Ammon's horn (tissue), 1 donor: ENCODE measurements around the gene ZSWIM5.
"Not testable (repeated sequence)": the region's sequence is repeated elsewhere in the genome, so short reads cannot be mapped to it uniquely, and the experiment has no call there.

ENCODE experiments used
- DNase-seq: peaks from one replicate; pipeline ENCODE4 v3.0.0-alpha.2; 2016; ENCODE audit warnings: low spot score

The ZSWIM5 gene

DNA sequence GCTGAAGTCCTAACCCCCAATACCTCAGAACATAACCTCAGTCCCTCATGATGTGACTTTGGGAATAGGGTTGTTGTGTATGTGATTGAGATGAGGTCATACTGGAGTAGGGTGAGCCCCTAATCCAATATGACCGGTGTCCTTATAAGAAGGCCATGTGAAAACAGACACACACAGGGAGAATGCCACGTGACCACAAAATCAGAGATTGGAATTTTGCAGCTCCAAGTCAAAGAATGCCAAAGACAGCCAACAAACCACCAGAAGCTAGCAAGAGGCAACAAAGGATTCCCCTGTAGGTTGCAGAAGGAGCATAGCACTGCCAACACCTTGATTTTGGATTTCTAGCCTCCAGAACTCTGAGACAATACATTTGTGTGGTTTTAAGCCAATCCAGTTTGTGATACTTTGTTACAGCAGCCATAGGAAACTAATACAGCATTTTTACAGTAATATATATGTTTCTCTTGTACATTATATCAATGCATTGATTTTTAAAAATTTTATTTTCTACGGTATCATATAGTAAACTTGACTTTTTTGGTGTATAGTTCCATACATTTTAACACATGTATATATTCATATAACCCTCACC lies 5.4 kb downstream of the ZSWIM5 start:
- DNase-seq, result no peak

DNA sequence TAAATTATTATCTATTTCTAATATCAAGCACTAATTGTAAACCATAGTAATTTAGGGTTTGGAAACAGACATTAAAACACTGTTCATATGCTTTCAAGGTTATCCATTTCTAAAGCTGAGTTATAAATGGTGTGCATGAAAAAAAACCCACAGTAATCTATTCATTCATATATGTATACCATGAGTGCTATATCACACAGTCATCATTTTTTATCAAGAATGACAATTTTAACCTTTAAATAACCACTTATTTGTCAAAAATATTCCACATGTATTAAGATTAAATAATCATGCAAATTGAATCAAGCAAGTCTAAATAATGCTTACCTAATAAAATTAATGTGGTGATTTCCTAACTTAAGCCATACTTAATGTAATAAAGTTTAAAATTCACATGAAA lies 6.0 kb downstream of the ZSWIM5 start:
- DNase-seq, result no peak

DNA sequence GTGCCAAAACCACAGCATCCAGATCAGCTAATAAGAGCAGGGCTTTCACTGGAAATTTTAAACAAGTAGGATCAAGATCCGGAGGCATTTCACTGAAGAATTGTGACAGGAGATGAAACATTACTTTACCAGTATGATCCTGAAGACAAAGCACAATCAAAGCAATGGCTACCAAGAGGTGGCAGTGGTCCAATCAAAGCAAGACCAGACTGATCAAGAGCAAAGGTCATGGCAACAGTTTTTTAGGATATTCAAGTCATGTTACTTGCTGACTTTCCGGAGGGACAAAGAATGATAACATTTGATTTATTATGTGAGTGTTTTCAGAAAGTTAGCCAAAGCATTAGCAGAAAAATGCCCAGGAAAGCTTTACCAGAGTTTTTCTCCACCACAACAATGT lies 8.2 kb downstream of the ZSWIM5 start:
- no peak for DNase-seq

DNA sequence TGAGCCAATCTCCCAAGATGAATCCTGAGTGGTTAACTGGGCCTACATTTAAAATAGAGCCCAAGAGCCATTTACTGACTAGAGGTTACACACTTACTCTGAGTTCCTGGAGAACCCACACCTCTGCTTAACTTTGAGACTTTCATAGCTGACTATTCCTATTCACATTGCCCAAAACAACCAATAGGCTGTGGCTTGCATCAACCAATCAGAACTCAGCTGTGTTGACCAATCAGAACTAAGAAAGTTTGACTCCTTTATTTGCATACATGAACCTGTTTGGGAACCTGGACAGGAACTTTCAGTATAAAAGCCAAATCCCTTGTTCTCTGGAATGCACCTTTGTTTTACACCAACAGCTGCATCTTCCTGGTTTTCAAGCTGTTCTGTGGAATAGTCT lies 9.5 kb downstream of the ZSWIM5 start:
- DNase-seq, result no peak

DNA sequence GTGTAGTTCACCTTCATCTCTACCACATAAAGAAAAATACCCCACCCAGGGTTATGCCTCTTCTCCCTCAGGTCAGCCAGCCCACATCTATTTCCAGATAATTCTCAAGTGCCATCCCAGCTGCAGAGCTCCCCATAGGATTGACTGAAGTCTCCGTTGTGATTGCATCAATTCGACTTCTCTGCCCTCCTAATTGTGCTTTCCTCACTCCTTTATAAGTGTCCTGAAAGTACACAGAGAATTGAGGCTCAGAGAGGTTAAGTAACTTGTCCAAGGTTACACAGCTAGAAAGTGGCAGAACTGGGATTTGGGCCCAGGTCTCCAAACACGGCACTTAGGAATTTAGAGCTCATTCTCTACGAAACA lies 15.0 kb downstream of the ZSWIM5 start:
- no peak for DNase-seq

DNA sequence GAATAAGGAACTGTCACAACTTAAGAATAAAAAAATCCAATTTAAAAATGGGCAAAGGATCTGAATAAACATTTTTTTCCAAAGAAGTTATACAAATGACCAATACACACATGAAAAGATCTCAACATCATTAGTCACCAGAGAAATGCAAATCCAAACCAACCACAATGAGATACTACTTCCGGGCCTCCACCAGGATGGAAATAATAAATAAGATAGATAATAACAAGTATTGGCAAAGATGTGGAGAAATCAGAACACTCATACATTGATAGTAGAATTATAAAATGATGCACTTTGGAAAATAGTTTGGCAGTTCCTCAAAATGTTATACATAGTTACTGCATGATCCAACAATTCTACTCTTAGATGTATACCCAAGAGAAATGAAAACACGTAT lies 18.7 kb downstream of the ZSWIM5 start:
- DNase-seq, result no peak

DNA sequence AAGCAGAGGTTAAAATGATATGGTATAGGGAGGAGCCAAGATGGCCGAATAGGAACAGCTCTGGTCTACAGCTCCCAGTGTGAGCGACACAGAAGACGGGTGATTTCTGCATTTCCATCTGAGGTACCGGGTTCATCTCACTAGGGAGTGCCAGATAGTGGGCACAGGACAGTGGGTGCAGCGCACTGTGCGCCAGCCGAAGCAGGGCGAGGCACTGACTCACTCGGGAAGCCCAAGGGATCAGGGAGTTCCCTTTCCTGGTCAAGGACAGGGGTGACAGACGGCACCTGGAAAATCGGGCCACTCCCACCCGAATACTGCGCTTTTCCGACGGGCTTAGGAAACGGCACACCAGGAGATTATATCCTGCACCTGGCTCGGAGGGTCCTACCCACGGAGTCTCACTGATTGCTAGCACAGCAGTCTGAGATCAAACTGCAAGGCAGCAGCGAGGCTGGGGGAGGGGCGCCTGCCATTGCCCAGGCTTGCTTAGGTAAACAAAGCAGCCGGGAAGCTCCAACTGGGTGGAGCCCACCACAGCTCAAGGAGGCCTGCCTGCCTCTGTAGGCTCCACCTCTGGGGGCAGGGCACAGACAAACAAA lies 26.4 kb downstream of the ZSWIM5 start:
- not testable (repeated sequence) for DNase-seq

DNA sequence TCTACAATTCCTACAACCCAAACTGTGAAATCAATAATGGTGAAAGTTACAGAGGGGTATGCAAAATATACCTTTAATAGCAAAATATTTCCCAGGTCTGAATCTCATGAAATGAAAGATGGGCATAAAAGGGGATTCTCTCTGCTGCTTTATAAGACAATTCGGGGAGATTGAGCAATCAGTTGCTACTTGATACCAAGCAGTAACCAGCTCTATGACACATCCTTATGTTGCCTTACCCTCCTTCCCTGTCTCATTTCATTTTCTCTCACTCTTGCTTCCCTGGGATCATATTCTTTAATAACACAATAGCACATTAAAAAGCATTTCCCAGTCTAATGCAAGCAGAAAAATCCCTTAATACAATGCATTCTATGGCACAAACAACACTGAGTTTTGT lies 29.0 kb downstream of the ZSWIM5 start:
- DNase-seq, result no peak

DNA sequence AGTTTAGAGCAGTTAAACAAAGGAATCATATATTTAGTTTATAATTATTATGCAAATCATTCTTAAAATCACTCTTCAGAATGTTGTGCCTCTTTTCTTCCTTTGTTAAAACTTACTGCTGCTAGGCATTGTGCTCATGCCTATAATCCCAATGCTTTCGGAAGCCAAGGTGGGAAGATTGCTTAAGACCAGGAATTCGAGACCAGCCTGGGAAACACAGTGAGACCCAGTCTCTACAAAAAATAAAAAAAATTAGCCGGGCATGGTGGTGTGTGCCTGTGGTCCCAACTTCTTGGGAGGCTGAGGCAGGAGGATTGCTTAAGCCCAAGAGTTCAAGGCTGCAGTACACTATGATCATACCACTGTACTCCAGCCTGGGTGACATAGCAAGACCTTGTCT lies 33.6 kb downstream of the ZSWIM5 start:
- DNase-seq, result no peak

DNA sequence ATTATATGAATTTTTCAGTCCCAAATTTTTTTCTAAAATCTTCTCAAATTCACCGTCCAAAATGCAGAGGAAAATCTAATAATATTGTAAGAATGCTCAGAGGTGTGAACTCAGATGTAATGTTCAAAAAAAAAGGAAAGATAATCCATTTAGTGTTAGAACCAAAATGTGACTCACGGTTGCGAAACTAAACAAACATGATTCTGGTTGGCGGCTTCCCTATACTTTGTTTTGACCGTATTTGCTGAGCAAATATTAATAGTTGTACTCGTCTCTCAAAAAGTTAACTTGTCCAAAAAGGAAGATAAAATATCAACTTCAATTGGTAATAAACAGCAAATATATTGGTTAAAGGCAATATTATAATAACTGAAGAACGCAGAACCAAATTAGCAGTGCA lies 34.4 kb downstream of the ZSWIM5 start:
- DNase-seq, result no peak

DNA sequence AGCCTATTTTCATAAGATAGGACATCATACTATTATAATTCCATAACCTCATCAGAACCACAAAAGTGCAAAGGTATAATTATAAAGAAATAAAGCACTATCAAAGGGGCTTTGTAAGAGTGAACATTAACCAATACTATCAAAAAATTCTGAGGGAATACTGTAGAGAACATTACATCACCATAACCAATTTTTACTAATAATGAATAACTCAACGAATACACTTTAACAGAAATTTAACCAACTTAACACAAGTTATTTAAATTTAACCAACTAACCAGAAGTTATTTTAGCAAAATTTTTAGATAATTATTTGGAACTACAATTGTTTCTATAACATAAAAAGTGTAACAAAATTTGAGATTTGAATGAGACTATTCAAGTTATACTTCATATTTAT lies 34.8 kb downstream of the ZSWIM5 start:
- DNase-seq, result no peak

DNA sequence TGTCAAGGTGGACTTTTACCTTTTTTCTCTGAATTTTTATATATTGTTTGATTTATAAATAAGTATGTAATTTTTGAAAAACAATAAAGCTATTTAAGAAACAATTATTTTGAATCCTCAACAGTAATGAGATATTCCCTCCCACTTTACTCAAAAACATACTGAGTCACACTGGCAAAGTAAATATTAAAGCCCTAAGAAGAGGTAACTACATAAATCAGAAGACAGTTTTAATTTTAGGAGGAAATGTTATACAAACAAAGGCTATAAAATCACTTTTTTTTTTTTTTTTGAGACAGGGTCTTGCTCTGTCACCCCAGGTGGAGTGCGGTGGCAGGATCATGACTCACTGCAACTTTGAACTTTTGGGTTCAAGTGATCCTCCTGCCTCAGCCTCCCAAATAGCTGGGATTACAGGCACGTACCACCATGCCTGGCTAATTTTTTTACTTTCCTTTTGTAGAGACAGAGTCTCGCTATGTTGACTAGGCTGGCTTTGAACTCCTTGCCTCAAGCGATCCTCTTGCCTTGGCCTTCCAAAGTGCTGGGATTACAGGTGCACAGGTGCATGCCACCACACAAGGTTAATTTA lies 36.2 kb downstream of the ZSWIM5 start:
- DNase-seq, result no peak

DNA sequence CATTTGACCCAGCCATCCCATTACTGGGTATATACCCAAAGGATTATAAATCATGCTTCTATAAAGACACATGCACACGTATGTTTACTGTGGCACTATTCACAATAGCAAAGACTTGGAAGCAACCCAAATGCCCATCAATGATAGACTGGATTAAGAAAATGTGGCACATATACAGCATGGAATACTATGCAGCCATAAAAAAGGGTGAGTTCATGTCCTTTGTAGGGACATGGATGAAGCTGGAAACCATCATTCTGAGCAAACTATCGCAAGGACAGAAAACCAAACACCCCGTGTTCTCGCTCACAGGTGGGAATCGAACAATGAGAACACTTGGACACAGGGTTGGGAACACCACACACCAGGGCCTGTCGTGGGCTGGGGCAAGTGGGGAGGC lies 38.5 kb downstream of the ZSWIM5 start:
- not testable (repeated sequence) for DNase-seq

DNA sequence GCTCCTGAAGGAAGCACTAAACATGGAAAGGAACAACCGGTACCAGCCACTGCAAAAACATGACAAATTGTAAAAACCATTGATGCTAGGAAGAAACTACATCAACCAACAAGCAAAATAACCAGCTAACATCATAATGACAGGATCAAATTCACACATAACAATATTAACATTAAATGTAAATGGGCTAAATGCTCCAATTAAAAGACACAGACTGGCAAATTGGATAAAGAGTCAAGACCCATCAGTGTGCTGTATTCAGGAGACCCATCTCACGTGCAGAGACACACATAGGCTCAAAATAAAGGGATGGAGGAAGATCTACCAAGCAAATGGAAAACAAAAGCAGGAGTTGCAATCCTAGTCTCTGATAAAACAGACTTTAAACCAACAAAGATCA lies 42.1 kb downstream of the ZSWIM5 start:
- DNase-seq, result not testable (repeated sequence)

DNA sequence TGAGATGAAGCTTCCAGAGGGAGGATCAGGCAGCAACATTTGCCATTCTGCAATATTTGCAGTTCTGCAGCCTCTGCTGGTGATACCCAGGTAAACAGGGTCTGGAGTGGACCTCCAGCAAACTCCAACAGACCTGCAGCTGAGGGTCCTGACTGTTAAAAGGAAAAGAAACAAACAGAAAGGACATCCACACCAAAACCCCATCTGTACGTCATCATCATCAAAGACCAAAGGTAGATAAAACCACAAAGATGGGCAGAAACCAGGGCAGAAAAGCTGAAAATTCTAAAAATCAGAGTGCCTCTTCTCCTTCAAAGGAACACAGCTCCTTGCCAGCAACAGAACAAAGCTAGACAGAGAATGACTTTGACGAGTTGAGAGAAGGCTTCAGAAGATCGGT lies 43.3 kb downstream of the ZSWIM5 start:
- not testable (repeated sequence) for DNase-seq

DNA sequence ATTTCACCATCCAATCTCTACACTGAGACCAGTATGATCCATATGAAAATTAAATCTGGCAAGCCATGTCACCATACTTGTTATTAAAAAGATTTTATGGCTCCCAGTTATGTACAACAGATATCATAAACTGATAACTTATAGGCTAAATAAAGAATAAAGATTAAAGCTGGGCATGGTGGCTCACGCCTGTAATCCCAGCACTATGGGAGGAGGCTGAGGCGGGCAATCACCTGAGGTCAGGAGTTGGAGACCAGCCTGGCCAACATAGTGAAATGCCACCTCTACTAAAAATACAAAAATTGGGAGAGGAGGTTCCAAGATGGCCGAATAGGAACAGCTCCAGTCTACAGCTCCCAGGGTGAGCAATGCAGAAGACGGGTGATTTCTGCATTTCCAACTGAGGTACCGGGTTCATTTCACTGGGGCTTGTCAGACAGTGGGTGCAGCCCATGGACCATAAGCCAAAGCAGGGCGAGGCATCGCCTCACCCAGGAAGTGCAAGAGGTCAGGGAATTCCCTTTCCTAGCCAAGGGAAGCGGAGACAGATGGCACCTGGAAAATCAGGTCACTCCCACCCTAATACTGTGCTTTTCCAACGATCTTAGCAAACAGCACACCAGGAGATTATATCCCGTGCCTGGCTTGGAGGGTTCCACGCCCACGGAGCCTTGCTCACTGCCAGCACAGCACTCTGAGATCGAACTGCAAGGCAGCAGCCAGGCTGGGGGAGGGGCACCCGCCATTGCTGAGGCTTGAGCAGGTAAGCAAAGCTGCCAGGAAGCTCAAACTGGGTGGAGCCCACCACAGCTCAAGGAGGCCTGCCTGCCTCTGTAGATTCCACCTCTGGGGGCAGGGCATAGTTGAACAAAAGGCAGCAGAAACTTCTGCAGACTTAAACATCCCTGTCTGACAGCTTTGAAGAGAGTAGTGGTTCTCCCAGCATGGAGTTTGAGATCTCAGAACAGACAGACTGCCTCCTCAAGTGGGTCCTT lies 44.1 kb downstream of the ZSWIM5 start:
- DNase-seq, result not testable (repeated sequence)

DNA sequence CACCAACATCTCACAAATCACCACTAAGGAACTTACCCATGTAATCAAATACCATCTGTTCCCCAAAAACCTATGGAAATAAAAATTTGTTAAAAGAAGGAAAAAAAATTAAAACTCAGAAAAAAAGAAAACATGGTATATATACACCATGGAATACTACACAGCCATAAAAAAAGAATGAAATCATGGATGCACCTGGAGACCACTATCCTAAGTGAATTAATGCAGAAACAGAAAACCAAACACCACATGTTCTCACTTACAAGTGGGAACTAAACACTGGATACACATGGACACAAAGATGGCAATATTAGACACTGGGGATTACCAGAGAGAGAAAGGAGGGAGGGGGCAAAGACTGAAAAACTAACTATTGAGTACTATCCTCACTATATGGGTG lies 50.4 kb downstream of the ZSWIM5 start:
- no peak for DNase-seq

DNA sequence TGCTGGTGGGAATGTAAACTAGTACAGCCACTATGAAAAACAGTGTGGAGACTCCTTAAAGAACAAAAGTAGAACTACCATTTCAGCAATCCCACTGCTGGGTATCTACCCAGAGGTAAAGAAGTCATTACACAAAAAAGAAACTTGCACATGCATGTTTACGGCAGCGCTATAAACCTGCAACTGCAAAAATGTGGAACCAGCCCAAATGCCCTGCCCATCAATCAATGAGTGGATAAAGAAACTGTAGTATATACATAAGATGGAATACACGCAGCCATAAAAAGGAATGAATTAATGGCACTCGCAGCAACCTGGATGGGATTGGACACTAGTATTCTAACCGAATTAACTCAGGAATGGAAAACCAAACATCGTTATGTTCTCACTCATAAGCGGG lies 51.0 kb downstream of the ZSWIM5 start:
- DNase-seq, result no peak

DNA sequence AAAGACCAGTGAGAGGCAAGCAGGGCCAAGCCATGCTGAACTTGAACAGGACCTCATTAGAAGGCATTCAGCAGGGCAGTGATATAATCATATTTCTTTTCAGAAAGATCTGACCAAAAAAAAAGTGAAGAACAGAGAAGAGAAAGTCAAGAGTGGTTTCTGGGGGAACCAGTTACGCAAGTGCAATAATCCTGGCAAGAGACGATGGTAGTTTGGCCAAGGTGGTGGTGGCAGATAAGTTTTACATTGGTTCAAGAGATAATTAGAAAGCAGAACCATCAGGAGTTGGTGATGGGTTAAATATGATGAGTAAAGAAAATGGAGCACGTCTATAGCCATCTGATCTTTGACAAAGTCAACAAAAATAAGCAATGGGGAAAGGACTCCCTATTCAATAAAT lies 54.3 kb downstream of the ZSWIM5 start:
- no peak for DNase-seq

DNA sequence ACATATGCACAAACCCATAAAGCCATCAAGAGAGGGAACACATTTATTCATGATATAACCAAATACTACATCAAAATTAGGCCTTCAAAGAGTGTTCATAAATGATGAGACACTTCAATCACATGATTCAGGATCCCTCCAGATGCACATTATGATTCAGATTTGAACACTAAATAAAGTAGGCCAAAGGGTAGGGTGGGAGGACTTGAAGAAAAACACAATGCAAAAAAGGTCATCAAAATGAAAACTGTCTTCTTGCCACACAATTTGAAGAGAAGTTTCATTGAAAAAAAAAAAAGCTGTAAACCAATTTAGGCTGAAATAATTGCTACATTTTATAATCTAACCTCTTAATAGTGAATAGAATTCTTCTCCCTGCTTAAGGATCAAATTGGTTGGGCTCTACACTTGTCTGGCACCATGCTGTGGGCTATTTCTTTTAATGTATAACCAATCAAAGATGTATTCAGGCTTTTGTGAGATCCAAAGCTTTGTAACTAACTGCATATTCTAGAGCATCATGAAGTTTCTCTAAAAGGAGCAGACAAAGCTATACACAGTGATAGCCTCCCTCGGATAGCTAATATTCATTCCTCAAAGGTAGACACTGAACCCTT lies 58.1 kb downstream of the ZSWIM5 start:
- no peak for DNase-seq

DNA sequence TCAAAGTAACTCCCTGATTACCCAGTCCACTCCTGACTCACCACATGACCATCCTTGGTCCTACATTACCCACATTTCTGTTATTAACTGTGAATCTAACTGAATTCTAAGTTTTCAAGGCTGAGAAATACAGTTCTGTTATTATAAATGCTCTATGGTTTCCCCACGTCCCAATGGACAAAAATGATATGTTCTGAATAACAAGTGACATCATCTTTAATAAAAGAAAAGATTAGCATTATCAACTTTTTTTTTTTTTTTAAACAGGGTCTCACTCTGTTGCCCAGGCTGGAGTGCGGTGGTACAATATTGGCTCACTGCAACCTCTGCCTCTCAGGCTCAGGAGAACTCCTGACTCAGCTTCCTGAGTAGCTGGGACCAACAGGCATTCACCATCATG lies 59.6 kb downstream of the ZSWIM5 start:
- no peak for DNase-seq

DNA sequence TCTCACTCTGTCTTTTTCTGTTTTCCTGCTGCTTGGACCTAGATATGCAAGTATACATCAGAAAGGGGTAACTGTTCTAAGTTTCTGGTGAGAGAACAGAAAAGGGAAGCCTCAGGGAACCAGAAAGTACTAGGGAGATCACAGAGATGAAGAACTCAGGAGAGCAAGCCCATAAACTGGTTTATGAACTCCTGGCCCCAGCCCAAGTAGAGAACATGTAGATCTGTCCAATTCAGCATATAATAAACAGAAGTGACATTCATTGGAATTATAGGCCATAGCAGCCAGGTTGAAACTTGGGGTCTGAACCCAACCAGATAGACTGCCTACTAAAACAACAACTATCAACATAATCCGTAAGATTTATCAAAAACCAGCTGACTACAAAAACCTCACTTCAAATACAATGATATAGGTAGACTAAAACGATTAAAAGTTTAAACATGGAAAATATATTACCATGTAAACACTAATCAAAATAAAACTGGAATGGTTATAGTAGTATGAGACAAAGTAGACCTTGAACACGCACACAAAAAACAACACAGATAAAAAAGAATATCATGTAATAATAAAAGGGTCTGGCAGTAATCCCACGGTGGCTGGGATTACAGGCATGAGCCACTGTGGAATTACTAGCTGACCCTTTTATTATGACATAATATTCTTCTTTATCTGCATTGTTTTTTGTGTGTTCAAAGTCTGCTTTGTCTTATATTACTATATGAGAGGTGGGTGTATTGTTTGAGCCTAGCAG lies 65.0 kb downstream of the ZSWIM5 start:
- DNase-seq, result no peak
